IMR-90 (cell line): ENCODE results near the gene PROCR. TPM values are rescaled to one million over a fixed set of nuclear protein-coding genes. Genes with fewer than 3 reads are reported as not detected.

ENCODE experiments used
- ATAC-seq: fragments of 200-7000 bp; cut with Tn5 transposase; 2 replicates; pipeline ENCODE4 v1.9.1; 2020; ENCODE audit warnings: low read depth, mild to moderate bottlenecking, moderate library complexity
- Bru-seq: library from RNA; stranded (reverse); fragments of 400-500 nt; gene quantifications from one replicate; lab custom pipeline; 2021; lab: Mats Ljungman, UMichigan
- BruChase-seq, 2 experiments: library from RNA; stranded (reverse); fragments of 400-500 nt; gene quantifications; one replicate each; lab custom pipeline; 2021; lab: Mats Ljungman, UMichigan
- BruUV-seq: library from RNA; stranded (reverse); fragments of 400-500 nt; replicated peaks from 2 replicates; lab custom pipeline; 2021; lab: Mats Ljungman, UMichigan
- CTCF ChIA-PET: fragments of 300-600 bp; formaldehyde crosslinking; extraction: SDS; loops from one replicate; lab custom pipeline; 2021; ENCODE audit warnings: antibody characterized with exemption; lab: Yijun Ruan, JAX
- POLR2A ChIA-PET: fragments of 300-600 bp; sonication (Branson Sonifier 250); formaldehyde crosslinking; loops from one replicate; lab custom pipeline; 2022; ENCODE audit warnings: antibody characterized with exemption; ENCODE audit not compliant: unreplicated experiment; lab: Charles Lee
- DNase-seq: peaks from one replicate; pipeline ENCODE4 v3.0.0; 2013
- H2AFZ ChIP-seq: replicated peaks from 2 replicates; pipeline ENCODE3; 2013; ENCODE audit warnings: low read length, mild to moderate bottlenecking; ENCODE audit not compliant: poor library complexity
- H2AK5ac ChIP-seq: 2 replicates; pipeline ENCODE4 v1.6.1; 2013; ENCODE audit warnings: low read depth, low read length, inconsistent platforms
- H2AK9ac ChIP-seq: replicated peaks from 2 replicates; pipeline ENCODE3; 2013; ENCODE audit warnings: mild to moderate bottlenecking, low read depth, low read length, moderate library complexity; ENCODE audit not compliant: poor library complexity
- H2BK120ac ChIP-seq: 2 replicates; pipeline ENCODE4 v1.6.1; 2013; ENCODE audit warnings: low read depth, low read length, inconsistent platforms
- H2BK15ac ChIP-seq: 3 replicates; pipeline ENCODE4 v1.6.1; 2013; ENCODE audit warnings: low read depth, low read length, inconsistent platforms
- H2BK20ac ChIP-seq: 2 replicates; pipeline ENCODE4 v1.6.1; 2013; ENCODE audit warnings: low read depth, mild to moderate bottlenecking, inconsistent platforms, low read length, moderate library complexity
- H2BK5ac ChIP-seq: 2 replicates; pipeline ENCODE4 v1.6.1; 2013; ENCODE audit warnings: mild to moderate bottlenecking, low read depth, low read length, inconsistent platforms; ENCODE audit not compliant: poor library complexity, severe bottlenecking
- H3K14ac ChIP-seq: replicated peaks from 2 replicates; pipeline ENCODE4 v1.6.1; 2013; ENCODE audit warnings: low read depth, low read length, inconsistent platforms
- H3K18ac ChIP-seq: 2 replicates; pipeline ENCODE4 v1.6.1; 2013; ENCODE audit warnings: low read depth, low read length, control low read depth
- H3K23ac ChIP-seq: 2 replicates; pipeline ENCODE4 v1.6.1; 2013; ENCODE audit warnings: low read depth, low read length, inconsistent platforms
- H3K27ac ChIP-seq: 2 replicates; pipeline ENCODE4 v1.5.1; 2013; ENCODE audit warnings: mild to moderate bottlenecking, control low read depth, low read length; ENCODE audit not compliant: insufficient read depth
- H3K27me3 ChIP-seq: 2 replicates; pipeline ENCODE4 v1.6.1; 2013; ENCODE audit warnings: low read length; ENCODE audit not compliant: control insufficient read depth, insufficient read depth
- H3K36me3 ChIP-seq: 2 replicates; pipeline ENCODE4 v1.6.1; 2013; ENCODE audit warnings: low read length, mixed read lengths; ENCODE audit not compliant: control insufficient read depth, insufficient read depth
- H3K4ac ChIP-seq: 2 replicates; pipeline ENCODE4 v1.6.1; 2013; ENCODE audit warnings: low read depth, low read length, inconsistent platforms
- H3K4me1 ChIP-seq: 2 replicates; pipeline ENCODE4 v1.6.1; 2013; ENCODE audit warnings: low read length, mixed read lengths; ENCODE audit not compliant: control insufficient read depth, insufficient read depth
- H3K4me2 ChIP-seq: 2 replicates; pipeline ENCODE4 v1.6.1; 2013; ENCODE audit warnings: low read depth, mild to moderate bottlenecking, control low read depth, low read length, moderate library complexity
- H3K4me3 ChIP-seq: 2 replicates; pipeline ENCODE4 v1.5.1; 2013; ENCODE audit warnings: low read depth, mild to moderate bottlenecking, control low read depth, low read length, moderate library complexity; ENCODE audit not compliant: insufficient read depth
- H3K56ac ChIP-seq: 2 replicates; pipeline ENCODE4 v1.6.1; 2013; ENCODE audit warnings: low read length, inconsistent platforms; ENCODE audit not compliant: insufficient read depth; ENCODE audit errors: extremely low read depth
- H3K79me1 ChIP-seq, 2 experiments: 2 replicates each; pipeline ENCODE4 v1.6.1; 2013; ENCODE audit warnings: low read length in 2 of 2, inconsistent platforms in 1 of 2, low read depth in 1 of 2
- H3K9ac ChIP-seq: 2 replicates; pipeline ENCODE4 v1.6.1; 2013; ENCODE audit warnings: low read depth, low read length, control low read depth
- H3K9me1 ChIP-seq: 2 replicates; pipeline ENCODE4 v1.6.1; 2013; ENCODE audit warnings: low read length, inconsistent platforms; ENCODE audit not compliant: insufficient read depth
- H3K9me3 ChIP-seq: 2 replicates; pipeline ENCODE4 v1.6.1; 2013; ENCODE audit warnings: low read length; ENCODE audit not compliant: control insufficient read depth, insufficient read depth
- H4K20me1 ChIP-seq: 2 replicates; pipeline ENCODE4 v1.6.1; 2013; ENCODE audit warnings: low read length, inconsistent platforms; ENCODE audit not compliant: insufficient read depth
- H4K5ac ChIP-seq: 2 replicates; pipeline ENCODE4 v1.6.1; 2013; ENCODE audit warnings: mild to moderate bottlenecking, low read depth, low read length, control low read depth
- H4K8ac ChIP-seq, 2 experiments: 2 replicates each; pipeline ENCODE4 v1.6.1; 2013; ENCODE audit warnings: low read depth in 2 of 2, low read length in 2 of 2, control low read depth in 1 of 2, inconsistent platforms in 1 of 2
- H4K91ac ChIP-seq: 2 replicates; pipeline ENCODE4 v1.6.1; 2013; ENCODE audit warnings: low read depth, low read length, inconsistent platforms; ENCODE audit not compliant: insufficient read depth
- ELK1 ChIP-seq: fragments of 150-350 bp; IDR thresholded peaks from 2 replicates; pipeline ENCODE4 v1.6.1; 2016; ENCODE audit warnings: low read depth, mild to moderate bottlenecking, low read length, moderate library complexity, borderline replicate concordance
- MAZ ChIP-seq: IDR thresholded peaks from 2 replicates; pipeline ENCODE4 v1.6.1; 2012; ENCODE audit warnings: low read depth, mild to moderate bottlenecking, low read length, improper control_type of control experiment, moderate library complexity, borderline replicate concordance
- MXI1 ChIP-seq: IDR thresholded peaks from 2 replicates; pipeline ENCODE4 v1.6.1; 2012; ENCODE audit warnings: low read depth, mild to moderate bottlenecking, low read length, moderate library complexity, borderline replicate concordance
- NFE2L2 ChIP-seq: fragments of 150-350 bp; IDR thresholded peaks from 2 replicates; pipeline ENCODE4 v1.6.1; 2016; ENCODE audit warnings: low read depth, mild to moderate bottlenecking, low read length
- POLR2A ChIP-seq: IDR thresholded peaks from 2 replicates; pipeline ENCODE4 v1.6.1; 2012; ENCODE audit warnings: mild to moderate bottlenecking, low read depth, low read length
- RFX5 ChIP-seq: IDR thresholded peaks from 2 replicates; pipeline ENCODE4 v1.8.0; 2012; ENCODE audit warnings: low read depth, mild to moderate bottlenecking, low read length, moderate library complexity
- USF2 ChIP-seq: fragments of 150-350 bp; IDR thresholded peaks from 2 replicates; pipeline ENCODE4 v1.6.1; 2017; ENCODE audit warnings: mild to moderate bottlenecking, antibody characterized with exemption, low read length, low read depth
- WGBS, 2 experiments: methylation state at CpG; one replicate each; pipeline versions ENCODE4 v1.1.5 to v1.1.7; 2013; ENCODE audit warnings: missing lambda C conversion rate in 2 of 2; ENCODE audit not compliant: insufficient read length in 1 of 2; ENCODE audit errors: extremely low coverage in 2 of 2; 5-methylcytosine and 5-hydroxymethylcytosine counted together
- dilution Hi-C: fragments of 300-500 bp; cut with HindIII; formaldehyde crosslinking; loops from one replicate; pipeline ENCODE4 v1.14.3; 2018; ENCODE audit warnings: low sequenced_read_pairs; ENCODE audit not compliant: unreplicated experiment
- in situ Hi-C: fragments of 300-500 bp; cut with MboI; formaldehyde crosslinking; loops from 3 replicates; pipeline ENCODE4 v1.14.3; 2019; ENCODE audit warnings: low sequenced_read_pairs, inconsistent platforms, mixed read lengths
- intact Hi-C: fragments of 100-400 bp; cut with micrococcal nuclease; formaldehyde crosslinking; loops from 2 replicates; pipeline ENCODE4 v1.10.0; 2022
- long read RNA-seq: library from polyadenylated mRNA; unstranded; transcript quantifications from one replicate; pipeline ENCODE4 v2.0.0, GENCODE V29; 2021; ENCODE audit not compliant: unreplicated experiment
- polyA plus RNA-seq, 3 experiments: library from polyadenylated mRNA; depleted of rRNA; stranded (reverse); fragments of >200 nt; gene quantifications; 2 replicates each; pipeline ENCODE4 v1.2.3, GENCODE V29; 2012; ENCODE audit warnings: low replicate concordance in 1 of 3
- total RNA-seq: library from RNA; depleted of rRNA; stranded (reverse); fragments of >200 nt; gene quantifications from 2 replicates; pipeline ENCODE4 v1.2.3, GENCODE V29; 2012; rRNA removed

The PROCR gene
- total RNA-seq, result 25.0 and 36.4 TPM in 2 replicates
- 41.9 and 60.5 TPM in 2 replicates for polyA plus RNA-seq (2012; rRNA removed)
- polyA plus RNA-seq (2012; cell fraction: cytosol; rRNA removed), result 26.1 and 52.9 TPM in 2 replicates
- polyA plus RNA-seq (2012; cell fraction: nucleus; rRNA removed; ENCODE audit: low replicate concordance), result 12.7 and 15.9 TPM in 2 replicates
- percentile 39 among the genes with signal in this experiment for Bru-seq, nascent RNA
- BruChase-seq, experiment 1, labeled RNA remaining after a 6-hour chase, result percentile 48 among the genes with signal in this experiment
- BruChase-seq, experiment 2, labeled RNA remaining after a 2-hour chase, result percentile 42 among the genes with signal in this experiment
- long read RNA-seq, transcript PROCR-201 (4 exons, 1,348 nt), result major isoform, 17 of 29 reads
- long read RNA-seq, partial matches to known transcripts, result 10 of 29 reads
- long read RNA-seq, other reads (novel, unspliced or antisense), result 2 of 29 reads

GRCh38 chr20:35171753-35172433, at the start of gene PROCR:
Gene PROCR, plus strand, starts transcription at chr20:35172072. Its CDS starts 83 bp downstream, at chr20:35172155.
- peak within 1 kb of the TSS; percentile 20 for H2BK5ac ChIP-seq
- BruUV-seq, result no TSS peak
- peak within 1 kb of the TSS; percentile 84 for H3K4ac ChIP-seq
- H3K27ac ChIP-seq, result peak within 1 kb of the TSS; percentile 69
- H3K18ac ChIP-seq, result peak within 1 kb of the TSS; percentile 48
- H3K4me3 ChIP-seq, result peak within 1 kb of the TSS; percentile 53
- H3K23ac ChIP-seq, result peak within 1 kb of the TSS; percentile 75
- intact Hi-C loops (loop anchor here (2.0 kb wide), 1 partner anchor 25 kb away; the partner anchor contains the start of gene EDEM2), in situ Hi-C loops (no loop called here), dilution Hi-C loops (no loop called here)
- peak within 1 kb of the TSS; percentile 87 for H3K14ac ChIP-seq
- peak within 1 kb of the TSS; percentile 69 for H2BK120ac ChIP-seq
- H3K9ac ChIP-seq, result peak within 1 kb of the TSS; percentile 60
- H3K9me1 ChIP-seq, result no peaks in the 10 kb centered on the region
- peak within 1 kb of the TSS; percentile 59 to 77 for H4K8ac ChIP-seq
- peak within 1 kb of the TSS; percentile 51; the same call in 1 of the 2 replicates for H4K5ac ChIP-seq
- TF ChIP-seq ELK1 (no peak), RFX5 (no peak), NFE2L2 (no peak), MXI1 (no peak), MAZ (peak; percentile 75; the same call in 1 of the 2 replicates), POLR2A (no peak), USF2 (no peak)
- no peaks in the 10 kb centered on the region for H3K27me3 ChIP-seq
- peak within 1 kb of the TSS; percentile 51 for H2BK20ac ChIP-seq
- peaks cover 4% of the 10 kb centered on the region; the same call in 1 of the 2 replicates for H3K36me3 ChIP-seq
- H2AK5ac ChIP-seq, result no peak within 1 kb of the TSS; the same call in 1 of the 2 replicates
- DNase-seq, result peak; percentile 90
- CTCF ChIA-PET, result no interaction called here
- H3K79me1 ChIP-seq, result no peaks in the 10 kb centered on the region; a peak in 1 of 4 replicates
- H2AK9ac ChIP-seq, result peak within 1 kb of the TSS; percentile 59
- peak within 1 kb of the TSS; percentile 96 for H2AFZ ChIP-seq
- POLR2A ChIA-PET, result interaction anchor here (0.6 kb wide), 1 partner anchor 420 kb away, joined by 5 read pairs; no protein-coding TSS in a partner anchor
- H4K91ac ChIP-seq, result peak within 1 kb of the TSS; percentile 75
- peaks cover 5% of the 10 kb centered on the region; the same call in 1 of the 2 replicates for H3K4me1 ChIP-seq
- H4K20me1 ChIP-seq, result no peaks in the 10 kb centered on the region
- H3K9me3 ChIP-seq, result no peaks in the 10 kb centered on the region
- H3K4me2 ChIP-seq, result peak within 1 kb of the TSS; percentile 86
- H3K56ac ChIP-seq, result peak within 1 kb of the TSS; percentile 70; the same call in 1 of the 2 replicates
- peak; percentile 98 for ATAC-seq
- WGBS, 2 experiments, result 7% methylated on average over 4 of the region's 16 CpGs; no CpG with 5 or more reads in 1 of the 2 experiments
- H2BK15ac ChIP-seq, result peak within 1 kb of the TSS; percentile 72; the same call in 2 of the 3 replicates
